ENCODE data around the gene FADS3.

DNA sequence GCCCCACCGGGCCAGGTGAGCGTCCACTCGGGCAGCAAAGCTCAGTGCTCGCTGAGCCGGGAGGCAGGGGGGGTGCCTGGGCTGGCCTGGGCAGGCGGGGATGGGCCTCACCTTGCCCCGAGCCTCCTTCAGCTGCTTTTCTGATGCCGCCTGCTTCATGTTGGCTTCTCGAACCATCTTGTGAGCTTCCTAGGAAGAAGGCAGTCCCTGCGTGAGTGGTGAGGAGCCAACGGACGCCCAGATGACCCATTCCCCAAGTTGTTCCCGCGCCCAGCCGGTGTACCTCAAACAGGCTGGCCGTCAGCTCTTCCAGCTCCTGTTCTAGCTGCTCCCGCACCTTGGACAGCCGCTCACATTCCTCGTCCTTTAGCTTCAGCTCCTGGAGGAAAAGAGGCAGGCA, 15.9 kb upstream of the FADS3 start:
- TF ChIP-seq POLR2AphosphoS5 (IDR thresholded peaks at IDR 0.05; ENCODE audit: low read depth) = no peak
- TF ChIP-seq, protein P1, sequence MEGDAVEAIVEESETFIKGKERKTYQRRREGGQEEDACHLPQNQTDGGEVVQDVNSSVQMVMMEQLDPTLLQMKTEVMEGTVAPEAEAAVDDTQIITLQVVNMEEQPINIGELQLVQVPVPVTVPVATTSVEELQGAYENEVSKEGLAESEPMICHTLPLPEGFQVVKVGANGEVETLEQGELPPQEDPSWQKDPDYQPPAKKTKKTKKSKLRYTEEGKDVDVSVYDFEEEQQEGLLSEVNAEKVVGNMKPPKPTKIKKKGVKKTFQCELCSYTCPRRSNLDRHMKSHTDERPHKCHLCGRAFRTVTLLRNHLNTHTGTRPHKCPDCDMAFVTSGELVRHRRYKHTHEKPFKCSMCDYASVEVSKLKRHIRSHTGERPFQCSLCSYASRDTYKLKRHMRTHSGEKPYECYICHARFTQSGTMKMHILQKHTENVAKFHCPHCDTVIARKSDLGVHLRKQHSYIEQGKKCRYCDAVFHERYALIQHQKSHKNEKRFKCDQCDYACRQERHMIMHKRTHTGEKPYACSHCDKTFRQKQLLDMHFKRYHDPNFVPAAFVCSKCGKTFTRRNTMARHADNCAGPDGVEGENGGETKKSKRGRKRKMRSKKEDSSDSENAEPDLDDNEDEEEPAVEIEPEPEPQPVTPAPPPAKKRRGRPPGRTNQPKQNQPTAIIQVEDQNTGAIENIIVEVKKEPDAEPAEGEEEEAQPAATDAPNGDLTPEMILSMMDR (conservative IDR thresholded peaks at IDR 0.05; ENCODE audit: low read depth in 2 of 2) = no peak
- no peak for TF ChIP-seq EZH2phosphoT487 (IDR thresholded peaks at IDR 0.05; ENCODE audit: unreplicated experiment)
- no peak for TF ChIP-seq JUNB (IDR thresholded peaks at IDR 0.05; ENCODE audit: unreplicated experiment)
- TF ChIP-seq EZH2 (IDR thresholded peaks at IDR 0.05; ENCODE audit: low read depth, unreplicated experiment) = no peak
- TF ChIP-seq REST (IDR thresholded peaks at IDR 0.05; ENCODE audit: unreplicated experiment) = peak; percentile 32
- no peak for TF ChIP-seq ZNF462 (CRISPR knock-in tag; IDR thresholded peaks at IDR 0.05)
- no peak for TF ChIP-seq CREB1 (CRISPR knock-in tag; IDR thresholded peaks at IDR 0.05; ENCODE audit: low read depth)
- no peak for TF ChIP-seq ZNF331 (CRISPR knock-in tag; IDR thresholded peaks at IDR 0.05; ENCODE audit: low read depth)
- TF ChIP-seq ETS1 (IDR thresholded peaks at IDR 0.05) = no peak
